Activated naive CD4-positive, alpha-beta T cell (primary cell): ENCODE data around the gene SPATA17.
"Not testable (repeated sequence)": the region's sequence is repeated elsewhere in the genome, so short reads cannot be mapped to it uniquely, and the experiment has no call there.

Experiments
- DNase-seq, 4 experiments: peaks; one replicate each; lab custom pipeline; 2025; lab: John Stamatoyannopoulos, UW

SPATA17 gene

GRCh38 chr1:217674028-217674729 is 43.0 kb downstream of the SPATA17 start:
- DNase-seq, result no peak

- no peak for DNase-seq
Observed at GRCh38 chr1:217681806-217682205, 50.7 kb downstream of the SPATA17 start.

GRCh38 chr1:217687511-217687910 is 56.4 kb downstream of the SPATA17 start:
- DNase-seq, result no peak

GRCh38 chr1:217696140-217696539 is 65.0 kb downstream of the SPATA17 start:
- not testable (repeated sequence) for DNase-seq

GRCh38 chr1:217703326-217703725 is 72.2 kb downstream of the SPATA17 start:
- no peak for DNase-seq

GRCh38 chr1:217712925-217713597 is 81.9 kb downstream of the SPATA17 start:
- no peak for DNase-seq

- DNase-seq, result no peak
Observed at GRCh38 chr1:217715681-217716080, 84.5 kb downstream of the SPATA17 start.

- DNase-seq, result no peak
Observed at GRCh38 chr1:217717959-217718358, 86.8 kb downstream of the SPATA17 start.

- DNase-seq, result no peak
Observed at GRCh38 chr1:217718873-217719272, 87.7 kb downstream of the SPATA17 start.

- DNase-seq, result no peak
Observed at GRCh38 chr1:217721692-217722091, 90.5 kb downstream of the SPATA17 start.

- DNase-seq, result no peak
Observed at GRCh38 chr1:217734973-217735372, 103.8 kb downstream of the SPATA17 start.

GRCh38 chr1:217747156-217747769 is 116.1 kb downstream of the SPATA17 start:
- no peak for DNase-seq

- DNase-seq, result no peak
Observed at GRCh38 chr1:217769768-217770167, 138.6 kb downstream of the SPATA17 start.

GRCh38 chr1:217770918-217771317 is 139.8 kb downstream of the SPATA17 start:
- DNase-seq, result no peak

- DNase-seq, result no peak
Observed at GRCh38 chr1:217776693-217777092, 145.5 kb downstream of the SPATA17 start.

- no peak for DNase-seq
Observed at GRCh38 chr1:217781056-217781455, 149.9 kb downstream of the SPATA17 start.

- no peak for DNase-seq
Observed at GRCh38 chr1:217791091-217791490, 159.9 kb downstream of the SPATA17 start.

- no peak for DNase-seq
Observed at GRCh38 chr1:217805792-217806191, 174.6 kb downstream of the SPATA17 start.

- DNase-seq, result no peak
Observed at GRCh38 chr1:217812175-217812574, 181.0 kb downstream of the SPATA17 start.

- no peak for DNase-seq
Observed at GRCh38 chr1:217813031-217813430, 181.9 kb downstream of the SPATA17 start.

GRCh38 chr1:217837691-217838090 is 206.5 kb downstream of the SPATA17 start:
- no peak for DNase-seq

GRCh38 chr1:217839161-217839560 is 208.0 kb downstream of the SPATA17 start:
- DNase-seq, result no peak

GRCh38 chr1:217846733-217847132 is 215.6 kb downstream of the SPATA17 start:
- DNase-seq, result no peak
